Activated CD8-positive, alpha-beta memory T cell treated with anti-CD3 and anti-CD28 coated beads, Interleukin-2, amount 50 U/mL, for 1 hour (primary cell): Measurements from ENCODE around the gene SEC14L1.
"Not testable (repeated sequence)": the region's sequence is repeated elsewhere in the genome, so short reads cannot be mapped to it uniquely, and the experiment has no call there.

Experiments
- DNase-seq: peaks from one replicate; pipeline ENCODE4 v3.0.0-alpha.2; 2020; ENCODE audit errors: extremely low read depth

The SEC14L1 gene

GRCh38 chr17:77140878-77141767 lies at the start of gene SEC14L1:
SEC14L1 (plus strand) TSS chr17:77140969; CDS start chr17:77143597, 2,628 bp downstream.
- DNase-seq, result no peak

DNA sequence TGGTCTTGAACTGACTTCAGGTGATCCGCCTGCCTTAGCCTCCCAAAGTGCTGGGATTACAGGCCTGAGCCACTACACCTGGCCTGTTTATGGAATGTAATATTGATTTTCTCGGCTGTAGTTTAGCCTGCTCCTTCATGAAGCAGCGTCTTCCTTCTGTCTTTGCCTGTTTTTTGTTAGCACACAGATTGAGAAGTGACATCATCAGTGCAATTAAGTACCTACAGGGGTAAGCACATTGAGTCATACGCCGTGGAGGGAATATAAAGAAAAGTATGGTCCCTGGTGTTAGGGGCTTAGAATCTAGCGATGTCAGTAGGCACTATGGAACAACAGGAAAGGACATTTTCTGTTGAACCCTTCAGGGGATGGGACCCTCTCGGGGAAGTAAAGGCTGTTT lies 48.7 kb upstream of the SEC14L1 start:
- DNase-seq, result no peak

- DNase-seq, result no peak
Measured at GRCh38 chr17:77095461-77095860, 45.3 kb upstream of the SEC14L1 start.

DNA sequence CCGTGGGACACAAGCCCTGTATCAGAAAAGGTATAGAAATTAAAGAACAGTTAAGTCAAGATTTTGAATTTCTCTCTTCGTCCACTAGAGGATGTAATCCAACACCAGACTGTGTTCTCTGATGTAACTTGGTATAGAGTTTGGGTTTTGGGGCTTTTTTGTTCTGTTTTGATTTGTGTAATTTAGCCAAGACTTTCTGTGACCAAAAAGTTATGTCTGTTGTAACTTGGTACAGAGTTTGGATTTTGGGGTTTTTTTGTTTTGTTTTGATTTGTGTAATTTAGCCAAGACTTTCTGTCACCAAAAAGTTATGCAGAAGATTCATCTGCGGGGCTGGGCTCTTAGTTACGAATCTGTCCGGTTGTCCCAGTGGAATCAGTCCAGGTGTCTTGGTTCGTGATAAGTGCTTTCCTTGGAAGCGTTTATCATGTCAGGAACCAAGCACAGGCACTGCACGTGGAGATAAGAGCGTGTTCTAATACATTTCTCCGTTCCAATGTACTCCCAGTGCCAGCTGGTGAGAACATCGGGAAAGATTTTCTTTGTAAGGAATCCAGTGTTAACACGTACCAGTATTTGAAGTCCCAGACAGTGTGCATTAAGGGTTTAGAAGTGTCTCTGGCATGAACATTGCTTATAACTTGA lies 44.1 kb upstream of the SEC14L1 start:
- DNase-seq, result no peak

DNA sequence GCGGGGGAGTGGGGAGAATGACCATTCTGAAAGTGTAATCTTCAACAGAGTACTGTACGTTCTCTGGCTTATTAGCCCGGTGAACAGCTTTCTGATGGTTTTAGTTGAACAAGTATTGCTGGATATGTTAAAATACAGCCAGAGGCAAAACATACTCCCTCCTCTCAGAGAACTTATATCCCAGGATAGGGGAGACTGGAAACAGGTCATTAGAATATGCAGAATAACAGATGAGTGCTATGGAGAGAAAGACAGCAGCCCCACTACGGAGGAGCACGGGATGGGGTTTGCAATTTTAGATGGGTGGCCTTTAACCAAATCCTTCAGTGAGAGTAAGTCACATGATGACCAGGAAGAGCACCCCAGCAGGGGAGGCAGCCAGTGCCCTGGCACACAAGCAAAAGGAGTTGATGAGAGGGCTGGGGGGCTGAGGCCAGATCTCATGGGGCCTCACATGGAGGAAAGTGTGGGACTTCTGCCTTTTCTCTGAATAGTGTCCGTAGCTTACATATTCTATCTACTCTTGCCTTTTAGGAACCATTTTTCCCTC lies 43.1 kb upstream of the SEC14L1 start:
- DNase-seq, result no peak

- peak; percentile 33 for DNase-seq
Measured at GRCh38 chr17:77098884-77099545, 41.8 kb upstream of the SEC14L1 start.

GRCh38 chr17:77099997-77100396 lies 40.8 kb upstream of the SEC14L1 start:
- no peak for DNase-seq

DNA sequence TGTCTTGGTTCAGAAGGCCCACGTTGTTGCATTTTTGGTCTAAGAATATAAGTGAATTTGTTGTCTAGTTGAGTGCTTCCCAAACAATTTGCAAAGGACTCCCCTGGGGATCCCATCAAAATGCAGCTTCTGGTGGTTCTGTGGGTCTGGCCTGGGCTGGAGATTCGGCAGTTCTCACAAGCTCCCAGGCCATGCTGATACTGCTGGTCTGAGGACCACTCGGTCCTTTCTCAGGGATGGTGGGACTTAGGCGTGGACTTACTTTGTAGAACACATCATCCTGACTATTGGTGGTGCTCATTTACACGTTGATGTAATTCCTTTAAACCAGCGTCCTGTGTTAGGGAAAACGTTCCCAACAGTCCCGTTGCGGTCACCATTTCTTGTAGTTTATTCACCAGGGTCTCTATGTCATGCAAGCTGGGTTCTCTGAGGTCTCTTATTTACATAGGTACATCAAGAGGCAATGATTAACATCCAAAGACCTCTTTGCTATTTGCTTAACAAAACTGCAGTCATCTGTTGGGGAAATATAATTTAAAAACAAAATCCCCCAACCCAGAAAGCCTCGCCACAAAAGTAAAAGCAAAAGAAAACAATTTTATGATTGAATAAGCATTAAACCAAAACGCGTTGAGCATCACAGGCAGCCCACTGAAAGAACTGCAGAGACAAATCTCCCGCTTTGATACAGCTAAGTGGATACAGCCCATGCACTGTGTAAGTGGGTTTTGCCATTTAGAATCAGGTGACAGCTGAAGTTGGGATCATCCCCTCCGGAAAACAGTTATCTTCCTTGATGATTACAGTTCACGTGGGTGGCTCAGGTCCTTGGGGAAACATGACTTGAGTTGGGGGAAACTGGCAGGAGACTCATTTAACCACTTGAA lies 39.0 kb upstream of the SEC14L1 start:
- no peak for DNase-seq

- not testable (repeated sequence) for DNase-seq
Measured at GRCh38 chr17:77102411-77103134, 38.2 kb upstream of the SEC14L1 start.

GRCh38 chr17:77105706-77106105 lies 35.1 kb upstream of the SEC14L1 start:
- DNase-seq, result no peak

GRCh38 chr17:77106874-77107358 lies 33.9 kb upstream of the SEC14L1 start:
- DNase-seq, result no peak

DNA sequence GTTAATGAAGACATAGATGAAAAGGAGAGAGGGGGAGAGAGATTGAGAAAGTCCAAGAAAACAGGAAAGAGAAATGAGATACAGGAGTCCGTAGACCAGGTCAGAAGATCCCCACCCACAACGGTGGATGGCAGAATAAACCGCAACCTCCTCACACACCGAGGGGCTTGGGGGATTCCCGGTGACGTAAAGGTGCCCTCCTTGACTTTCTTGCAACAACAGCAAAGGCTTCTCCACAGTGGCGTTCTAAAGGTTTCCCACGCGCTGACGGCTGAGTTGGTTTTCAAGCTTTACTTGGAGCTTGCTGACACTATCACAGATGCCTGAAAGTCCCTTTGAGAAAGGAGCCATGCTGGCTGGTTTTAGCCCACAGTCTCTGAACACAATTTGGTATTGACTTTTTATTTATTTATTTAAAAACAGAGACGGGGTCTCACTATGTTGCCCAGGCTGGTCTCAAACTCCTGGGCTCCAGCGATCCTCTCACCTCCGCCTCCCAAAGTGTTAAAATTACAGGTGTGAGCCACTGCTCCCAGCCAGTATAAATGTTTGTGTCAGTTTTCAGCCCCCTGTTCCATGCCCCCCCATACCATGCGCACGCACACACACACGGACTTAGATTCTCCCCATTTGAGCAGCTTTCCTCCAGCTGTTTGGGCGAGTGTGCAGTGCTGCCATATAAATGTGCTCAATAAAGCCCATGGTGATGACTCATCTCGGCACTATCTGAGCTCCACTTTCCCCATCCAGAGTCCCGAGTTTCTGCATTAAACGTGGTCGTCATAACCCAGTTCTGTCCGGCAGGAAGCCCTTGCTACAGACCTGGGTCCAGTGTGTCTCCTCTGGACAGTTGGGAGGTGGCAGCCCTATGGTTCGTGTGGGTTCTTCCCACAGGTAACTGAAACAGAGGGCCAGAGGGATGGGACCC lies 33.0 kb upstream of the SEC14L1 start:
- DNase-seq, result peak; percentile 63

DNA sequence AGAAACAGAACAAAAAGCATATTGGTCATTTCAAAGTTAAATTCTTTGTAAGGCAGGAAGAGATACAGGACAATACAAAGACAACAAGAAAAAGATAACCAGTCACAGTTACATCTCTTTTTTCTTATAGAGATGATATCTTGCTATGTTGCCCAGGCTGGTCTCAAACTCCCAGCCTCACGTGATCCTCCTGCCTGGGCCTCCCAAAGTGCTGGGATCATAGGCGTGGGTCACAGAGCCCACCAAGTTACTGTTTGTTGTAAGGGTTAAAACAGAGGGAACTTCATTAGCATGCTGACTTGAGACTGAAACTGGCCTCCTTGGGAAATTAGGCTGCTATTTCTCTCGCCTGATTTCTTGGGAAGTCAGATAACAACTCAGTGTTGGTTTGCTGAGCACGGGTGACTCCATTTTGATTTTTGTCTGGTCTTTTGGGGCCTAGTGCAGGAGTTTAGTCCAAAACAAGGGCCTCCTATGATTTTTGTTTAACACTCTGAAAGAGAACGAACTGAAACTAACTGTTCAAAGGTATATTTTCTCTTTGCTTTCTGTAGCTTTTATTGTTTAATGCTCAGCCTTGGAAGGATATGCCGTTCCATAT lies 31.5 kb upstream of the SEC14L1 start:
- no peak for DNase-seq

DNA sequence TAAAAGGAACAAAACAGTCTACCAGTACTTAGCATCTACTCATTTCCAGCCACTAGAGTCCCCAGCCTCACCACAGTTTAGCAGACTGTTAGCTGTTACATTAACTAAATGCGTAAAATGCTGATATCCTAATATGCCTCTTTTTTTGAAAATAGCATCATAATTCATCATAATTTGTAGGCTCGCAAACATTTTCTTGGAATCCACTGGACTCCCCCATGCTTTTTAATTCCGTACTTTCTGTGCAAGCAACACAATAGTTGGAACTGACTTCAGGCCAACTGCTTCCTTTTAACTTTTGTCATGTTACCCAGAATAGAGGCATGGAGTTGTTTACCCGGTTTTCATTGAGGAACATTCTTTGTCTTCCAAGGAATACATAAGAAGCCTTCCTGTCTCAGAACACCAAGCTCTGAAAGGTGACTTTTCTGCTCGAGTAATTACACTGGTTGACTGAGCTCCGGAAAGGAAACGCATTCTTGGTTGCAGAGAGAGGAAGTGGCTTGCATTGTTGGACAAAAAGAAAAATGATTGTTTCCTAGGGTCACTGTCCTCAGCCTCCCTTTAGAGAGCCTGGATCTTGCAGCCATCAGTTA lies 30.9 kb upstream of the SEC14L1 start:
- no peak for DNase-seq

GRCh38 chr17:77111165-77111933 lies 29.4 kb upstream of the SEC14L1 start:
- DNase-seq, result not testable (repeated sequence)

GRCh38 chr17:77111934-77112296 lies 28.9 kb upstream of the SEC14L1 start:
- no peak for DNase-seq

DNA sequence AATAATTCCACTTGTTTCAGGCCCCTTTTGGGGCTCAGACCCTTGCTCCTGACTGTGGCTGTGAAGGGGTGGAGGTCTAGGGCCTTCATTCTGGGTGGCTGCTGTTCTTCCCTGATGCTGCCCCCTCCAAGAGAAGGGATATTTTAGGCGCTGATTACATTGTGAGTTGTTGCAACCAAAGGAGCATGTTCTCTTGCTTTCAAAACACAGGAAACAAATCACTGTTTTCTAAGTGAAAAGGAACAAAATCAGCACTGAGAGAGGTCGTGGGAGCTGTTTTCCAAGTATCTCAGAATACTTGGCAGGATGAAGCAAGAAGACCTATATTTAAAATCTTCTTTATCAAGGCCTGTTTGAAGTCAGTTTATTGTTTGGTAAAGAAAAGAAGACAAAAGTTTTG lies 25.3 kb upstream of the SEC14L1 start:
- no peak for DNase-seq

- no peak for DNase-seq
Measured at GRCh38 chr17:77115947-77116346, 24.8 kb upstream of the SEC14L1 start.
